Motor neuron (in vitro differentiated cells): Measurements from ENCODE around the gene FAM124B. TPM values are rescaled to one million over a fixed set of nuclear protein-coding genes. Genes with fewer than 3 reads are reported as not detected.
A peak's percentile ranks its signal among the peaks of the same experiment; 100 is the strongest.

Source experiments
- ATAC-seq, 8 experiments: fragments of 200-7000 bp; cut with Tn5 transposase; replicated peaks in 6 of 8; 2 replicates each; pipeline ENCODE4 v1.8.0; 2021; ENCODE audit warnings: mild to moderate bottlenecking in 8 of 8, moderate library complexity in 8 of 8
- H3K27ac ChIP-seq, 2 donors: fragments of 250-450 bp; sonication (Bioruptor Pico); 2 replicates each; pipeline ENCODE4 v1.9.0; 2021; ENCODE audit warnings: antibody characterized with exemption in 2 of 2, mild to moderate bottlenecking in 2 of 2, moderate library complexity in 1 of 2
- H3K4me1 ChIP-seq, 2 donors: fragments of 250-450 bp; sonication (Bioruptor Pico); replicated peaks in 1 of 2; 2 replicates each; pipeline ENCODE4 v1.6.1; 2021; ENCODE audit warnings: antibody characterized with exemption in 2 of 2, mild to moderate bottlenecking in 2 of 2, moderate library complexity in 1 of 2
- H3K4me3 ChIP-seq, 5 donors: fragments of 250-450 bp; sonication (Bioruptor Pico); 2 replicates each; pipeline ENCODE4 v1.9.0; 2021; ENCODE audit warnings: antibody characterized with exemption in 5 of 5, mild to moderate bottlenecking in 5 of 5, moderate library complexity in 4 of 5
- WGBS, 10 experiments: fragments of 450-650 bp; shearing (Covaris generic); methylation state at CpG; one replicate each; pipeline ENCODE4 v1.0.0; 2022; 5-methylcytosine and 5-hydroxymethylcytosine counted together
- in situ Hi-C, 9 experiments: fragments of 400-800 bp; cut with MboI; loops; one replicate each; pipeline ENCODE4 v1.15.0; 2021; ENCODE audit warnings: low sequenced_read_pairs in 9 of 9, low pct_unique_long_range_greater_than_20kb in 2 of 9; ENCODE audit not compliant: unreplicated experiment in 9 of 9
- total RNA-seq, 8 experiments: library from RNA; unstranded; fragments of 300-600 nt; gene quantifications; 2 replicates each; pipeline versions ENCODE4 v1.2.3 to v1.2.4, GENCODE V29; 2022

The FAM124B gene
- total RNA-seq, 8 experiments from 2014 or later: 0.09 to 0.97 (median 0.23) TPM; not detected in 4

DNA sequence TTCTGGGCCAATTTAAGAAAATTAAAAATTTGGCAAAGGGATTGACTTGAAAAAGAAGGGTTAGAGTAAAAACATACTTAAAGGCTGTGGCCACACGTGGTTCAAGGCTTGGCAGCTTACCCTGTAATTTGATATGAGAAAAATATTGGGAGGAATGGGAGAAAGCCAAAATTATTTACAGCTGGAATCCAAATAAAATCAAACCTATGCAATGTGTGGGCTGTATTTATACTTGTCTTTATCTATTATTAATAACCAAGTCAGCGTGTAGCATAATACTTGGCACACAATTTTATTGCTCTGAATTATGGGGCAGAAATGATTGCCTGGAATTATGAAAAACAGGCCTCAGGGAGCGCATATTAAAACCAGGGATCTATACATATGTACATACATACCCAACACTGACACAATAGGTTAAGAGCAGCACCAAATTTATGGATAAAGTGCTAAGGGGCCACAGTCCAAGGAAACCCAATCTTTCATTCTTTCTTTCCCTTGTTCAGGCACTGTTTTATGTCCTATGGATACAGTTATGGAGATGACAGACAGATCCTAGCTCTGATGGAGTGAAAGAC lies 35.6 kb downstream of the FAM124B start:
- peak in 1 of 8 experiments; percentile 93 for ATAC-seq

DNA sequence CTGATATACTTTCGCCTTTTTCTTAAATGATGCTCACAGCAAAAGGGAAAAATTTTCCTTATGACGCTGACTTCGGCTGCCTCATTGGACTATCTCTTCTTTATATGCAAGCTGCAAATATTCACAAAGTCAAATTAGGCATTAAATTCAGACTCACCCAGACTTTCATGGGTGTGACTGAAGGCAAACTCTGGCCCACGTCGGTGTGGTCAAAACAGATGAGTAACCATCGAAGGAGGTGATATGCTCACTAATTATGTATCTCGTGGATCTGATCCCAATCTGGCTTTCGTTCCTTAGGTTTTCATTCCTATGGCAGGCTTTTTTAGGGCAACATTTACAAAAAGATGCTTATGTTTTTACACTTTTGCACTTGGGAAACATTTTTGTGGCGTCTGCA lies 36.6 kb downstream of the FAM124B start:
- WGBS, 10 experiments: 11 to 100% (median 88%) methylated on average over 2 to 9 of the region's 9 CpGs; no CpG with 5 or more reads in 1 of the 10 experiments
- peak in 3 of 8 experiments; percentile 24 to 90 (median 59) for ATAC-seq
- no peak overlapping the region for H3K27ac ChIP-seq

More for the DNA sequence above, 35.6 kb downstream of the FAM124B start:
- WGBS, 10 experiments: 0 to 90% (median 49%) methylated on average over 1 to 3 of the region's 3 CpGs
- H3K27ac ChIP-seq: no peak overlapping the region
- no peaks in the 10 kb centered on the region for H3K4me1 ChIP-seq
- in situ Hi-C loops: loop anchor here in 6 of 9 experiments (10.0 to 25.0 kb wide), 4 partner anchors 271 to 1296 kb away; no protein-coding TSS in a partner anchor
- H3K4me3 ChIP-seq: no peak overlapping the region

DNA sequence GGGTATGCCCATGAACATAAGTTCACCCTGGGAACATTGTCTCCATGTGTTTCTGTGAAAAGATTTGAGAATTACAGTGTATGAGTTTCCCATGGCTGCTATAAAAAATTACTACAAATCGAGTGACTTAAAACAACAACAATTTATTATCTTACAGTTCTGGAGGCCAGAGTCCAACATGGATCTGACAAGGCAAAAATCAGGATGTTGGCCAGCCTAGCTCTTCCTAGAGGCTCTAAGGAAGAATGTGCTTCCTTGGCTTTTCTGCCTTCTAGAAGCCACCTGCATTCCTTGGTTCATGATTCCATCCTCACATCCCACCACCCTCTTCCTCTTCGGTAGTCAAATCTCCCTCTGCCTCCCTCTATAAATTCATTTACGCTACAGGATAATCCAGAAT lies 38.6 kb downstream of the FAM124B start:
- 60 to 100% (median 77%) methylated on average over 1 to 3 of the region's 3 CpGs; no CpG with 5 or more reads in 2 of the 10 experiments for whole genome bisulfite sequencing, 10 experiments
- in situ Hi-C loops: loop anchor here in 6 of 9 experiments (10.0 to 25.0 kb wide), 4 partner anchors 274 to 1299 kb away; no protein-coding TSS in a partner anchor
- H3K27ac ChIP-seq: no peak overlapping the region
- no peaks in the 10 kb centered on the region for H3K4me1 ChIP-seq
- no peak overlapping the region for H3K4me3 ChIP-seq
- ATAC-seq: no peak

More for the DNA sequence above, 36.6 kb downstream of the FAM124B start:
- in situ Hi-C loops: loop anchor here in 6 of 9 experiments (10.0 to 25.0 kb wide), 4 partner anchors 272 to 1297 kb away; no protein-coding TSS in a partner anchor
- Histone ChIP-seq H3K4me1 (no peaks in the 10 kb centered on the region), H3K4me3 (no peak overlapping the region)

DNA sequence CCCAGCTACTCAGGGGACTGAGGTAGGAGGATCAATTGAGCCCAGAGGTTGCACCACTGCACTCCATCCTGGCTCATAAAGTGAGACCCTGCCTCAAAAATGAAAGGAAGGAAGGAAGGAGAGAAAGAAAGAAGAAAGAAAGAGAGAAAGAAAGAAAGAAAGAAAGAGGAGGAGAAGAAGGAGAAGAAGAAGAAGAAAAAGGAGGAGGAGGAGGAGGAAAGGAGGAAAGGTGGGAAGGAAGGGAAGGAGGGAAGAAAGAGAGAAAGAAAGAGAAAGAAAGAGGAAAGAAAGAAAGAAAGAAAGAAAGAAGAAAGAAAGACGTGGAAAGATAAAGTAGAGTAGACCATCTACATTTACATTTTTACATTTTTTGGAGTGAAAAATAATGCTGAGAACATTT lies 39.8 kb downstream of the FAM124B start:
- WGBS, 10 experiments: 13 to 93% (median 83%) methylated on average over 1 of the region's 1 CpG; no CpG with 5 or more reads in 4 of the 10 experiments
- Histone ChIP-seq H3K27ac (no peak overlapping the region), H3K4me3 (no peak overlapping the region), H3K4me1 (no peaks in the 10 kb centered on the region)
- no peak for ATAC-seq
- in situ Hi-C loops: loop anchor here in 6 of 9 experiments (10.0 to 25.0 kb wide), 4 partner anchors 275 to 1300 kb away; no protein-coding TSS in a partner anchor

DNA sequence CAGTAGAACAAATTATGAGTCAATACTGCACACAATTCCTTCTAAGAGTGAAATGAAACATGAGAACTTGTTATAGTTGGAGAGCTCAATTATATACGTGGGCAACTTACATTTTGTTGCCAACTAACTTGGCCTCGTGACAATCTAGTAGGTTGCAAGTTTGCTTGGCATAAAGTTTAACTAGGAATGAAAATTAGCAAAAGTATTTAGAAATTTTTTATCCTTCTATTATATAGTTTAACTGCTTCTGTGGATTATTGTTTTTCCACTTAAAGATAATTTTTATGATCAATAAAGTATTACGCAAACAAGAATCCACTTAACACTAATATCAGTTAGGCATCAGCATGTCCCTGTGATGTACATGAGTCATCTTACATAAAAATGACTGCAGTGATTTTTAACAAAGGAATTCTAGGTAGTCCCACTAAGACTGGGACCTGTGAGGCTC lies 41.1 kb downstream of the FAM124B start:
- no peak overlapping the region for H3K27ac ChIP-seq
- in situ Hi-C loops: loop anchor here in 6 of 9 experiments (10.0 to 25.0 kb wide), 4 partner anchors 276 to 1301 kb away; no protein-coding TSS in a partner anchor
- no peak for ATAC-seq
- WGBS, 10 experiments: 51 to 100% (median 71%) methylated on average over 2 to 3 of the region's 3 CpGs; no CpG with 5 or more reads in 1 of the 10 experiments
- H3K4me1 ChIP-seq: no peaks in the 10 kb centered on the region
- no peak overlapping the region for H3K4me3 ChIP-seq

DNA sequence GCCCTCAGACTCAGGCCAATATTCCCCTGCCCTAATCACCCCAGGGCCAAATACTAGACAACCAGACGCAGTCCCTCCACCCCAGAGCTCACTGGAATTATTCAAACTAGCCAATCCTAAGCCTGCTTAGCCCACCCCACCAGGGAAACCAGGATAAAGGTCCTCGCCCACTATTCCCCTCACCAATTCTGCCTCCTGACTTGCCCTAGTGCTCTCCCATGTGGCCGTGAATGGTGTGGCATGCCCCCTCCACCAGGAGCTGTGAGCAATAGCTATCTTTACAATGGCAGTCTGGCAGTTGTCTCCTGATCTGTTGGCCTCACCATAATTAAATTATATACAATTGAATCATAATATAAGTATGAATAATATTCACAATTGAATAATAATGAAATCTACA lies 42.3 kb downstream of the FAM124B start:
- ATAC-seq: peak in 2 of 8 experiments; percentile 21 to 42
- in situ Hi-C loops: loop anchor here in 6 of 9 experiments (10.0 to 25.0 kb wide), 5 partner anchors 278 to 1303 kb away; no protein-coding TSS in a partner anchor
- WGBS, 10 experiments: 0 to 61% (median 37%) methylated on average over 1 to 2 of the region's 3 CpGs; no CpG with 5 or more reads in 6 of the 10 experiments
- no peaks in the 10 kb centered on the region for H3K4me1 ChIP-seq
- no peak overlapping the region for H3K27ac ChIP-seq
- no peak overlapping the region for H3K4me3 ChIP-seq

DNA sequence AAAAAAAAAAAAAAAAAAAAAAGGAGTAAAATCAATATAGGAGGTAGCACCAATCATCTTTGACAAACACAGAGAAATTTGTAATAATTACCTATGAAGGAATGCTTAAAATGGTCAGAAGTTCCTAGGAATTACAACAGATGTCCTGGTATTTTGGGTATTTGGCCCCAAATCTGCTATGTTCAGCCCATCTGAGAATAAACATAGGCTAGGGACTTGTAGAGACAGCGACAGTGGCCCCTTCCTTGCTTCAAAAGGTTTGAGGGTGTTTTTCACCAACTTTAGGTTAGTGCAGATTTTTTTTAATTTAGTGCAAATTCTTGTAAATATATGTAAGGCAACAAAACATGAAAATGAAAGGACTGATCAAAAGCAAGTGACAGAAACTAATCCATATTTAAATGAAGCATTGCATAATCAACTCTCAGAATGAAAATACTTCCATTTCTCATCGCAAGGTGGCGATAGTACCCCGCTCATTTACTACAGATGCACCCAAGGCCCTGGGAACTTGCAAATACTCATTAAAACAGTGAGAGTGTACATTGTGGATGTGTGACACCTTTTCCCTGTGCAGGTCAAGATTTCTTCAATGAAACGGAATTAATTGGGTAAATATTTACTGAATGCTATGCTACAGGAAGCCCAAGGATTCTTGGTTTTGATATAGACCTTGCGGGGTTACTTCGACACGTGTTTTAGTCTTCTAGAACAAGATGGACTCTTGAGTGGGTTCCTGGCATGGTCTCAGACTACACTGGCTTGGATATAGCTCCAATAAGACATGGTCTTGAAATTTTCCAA lies 44.6 kb downstream of the FAM124B start:
- no peak overlapping the region for H3K27ac ChIP-seq
- ATAC-seq: peak; percentile 43 to 92 (median 70)
- in situ Hi-C loops: loop anchor here in 6 of 9 experiments (10.0 to 25.0 kb wide), 5 partner anchors 280 to 1305 kb away; no protein-coding TSS in a partner anchor
- H3K4me3 ChIP-seq: no peak overlapping the region
- no peaks in the 10 kb centered on the region for H3K4me1 ChIP-seq
- WGBS, 10 experiments: 0 to 100% (median 41%) methylated on average over 1 to 8 of the region's 8 CpGs

DNA sequence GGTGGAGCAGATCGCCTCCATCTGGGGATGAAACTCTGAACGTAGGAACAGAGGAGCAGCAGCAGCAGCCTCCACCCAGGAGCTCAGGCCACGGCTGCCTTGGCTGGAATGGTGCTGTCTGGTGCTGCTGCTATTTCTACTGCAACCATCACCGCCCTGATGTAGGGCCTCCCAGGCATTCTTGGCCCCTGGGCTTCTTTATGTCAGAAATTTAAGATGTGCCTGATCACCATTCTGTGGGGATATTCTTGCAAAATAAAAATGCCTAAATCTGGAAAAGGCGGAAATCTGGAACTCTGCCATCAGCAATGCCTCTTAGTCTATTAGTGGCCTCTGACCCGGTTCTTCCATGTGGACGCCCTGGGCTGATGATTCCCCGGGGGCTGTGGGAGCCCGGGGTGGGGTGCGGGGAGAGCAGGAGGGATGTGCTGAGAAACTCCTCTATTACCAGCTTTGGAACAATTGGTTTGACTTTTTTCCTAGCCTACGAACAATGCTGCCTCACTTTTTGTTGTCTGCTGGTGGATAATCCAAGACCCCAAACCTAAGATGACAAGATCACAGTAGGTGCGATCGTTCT lies 47.2 kb downstream of the FAM124B start:
- WGBS, 10 experiments: 61 to 100% (median 87%) methylated on average over 2 to 7 of the region's 13 CpGs; no CpG with 5 or more reads in 2 of the 10 experiments
- ATAC-seq: peak in 3 of 8 experiments; percentile 31 to 84 (median 35)
- Histone ChIP-seq H3K4me1 (no peaks in the 10 kb centered on the region), H3K4me3 (no peak overlapping the region), H3K27ac (no peak overlapping the region)
- in situ Hi-C loops: loop anchor here in 6 of 9 experiments (10.0 to 25.0 kb wide), 5 partner anchors 283 to 1308 kb away; no protein-coding TSS in a partner anchor

DNA sequence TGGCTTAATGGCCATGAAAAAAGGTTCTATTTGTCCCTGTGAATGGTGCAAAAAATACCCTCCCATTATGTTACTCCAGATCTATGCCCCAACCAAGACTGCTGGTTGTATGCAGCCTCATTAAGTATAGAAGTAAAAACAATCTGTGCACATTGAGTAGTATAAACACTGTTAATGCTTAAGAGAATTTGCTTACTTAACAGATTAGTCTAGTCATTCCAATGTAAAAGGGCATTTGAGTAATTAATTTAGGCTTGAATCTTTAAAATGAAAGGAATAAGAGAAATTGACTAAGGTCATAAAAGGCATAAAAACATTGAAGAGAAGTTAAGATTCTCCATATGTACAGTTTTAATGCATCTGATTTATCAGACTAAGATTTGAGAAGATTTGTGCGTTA lies 51.2 kb downstream of the FAM124B start:
- no peaks in the 10 kb centered on the region for H3K4me1 ChIP-seq
- no peak for ATAC-seq
- in situ Hi-C loops: loop anchor here in 6 of 9 experiments (10.0 to 25.0 kb wide), 5 partner anchors 287 to 1312 kb away; no protein-coding TSS in a partner anchor
- no peak overlapping the region for H3K27ac ChIP-seq
- WGBS, 10 experiments: 67 to 100% (median 92%) methylated on average over 1 of the region's 1 CpG; no CpG with 5 or more reads in 1 of the 10 experiments
- no peak overlapping the region for H3K4me3 ChIP-seq

DNA sequence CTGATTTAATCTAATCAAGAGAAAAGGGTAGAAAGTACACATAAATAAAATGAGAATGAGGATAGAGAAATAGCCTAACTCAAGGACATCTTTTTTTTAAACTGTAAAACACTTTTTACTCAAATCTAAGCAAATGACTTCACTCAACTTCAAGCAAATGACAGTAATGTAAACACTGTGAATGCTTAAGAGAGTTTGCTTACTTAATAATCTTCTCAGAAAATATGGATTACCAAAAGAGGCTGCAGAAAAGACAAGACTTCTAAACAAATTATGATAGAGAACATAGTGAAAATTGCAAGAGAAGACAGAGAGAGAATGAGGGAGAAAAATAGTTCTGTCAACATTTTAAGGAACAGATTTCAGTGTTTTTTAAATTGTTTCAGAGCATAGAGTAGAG lies 52.5 kb downstream of the FAM124B start:
- ATAC-seq: no peak
- in situ Hi-C loops: loop anchor here in 1 of 9 experiments (25.0 kb wide), 1 partner anchor 638 kb away; no protein-coding TSS in a partner anchor
- no peak overlapping the region for H3K4me3 ChIP-seq
- no peaks in the 10 kb centered on the region for H3K4me1 ChIP-seq
- no peak overlapping the region for H3K27ac ChIP-seq

DNA sequence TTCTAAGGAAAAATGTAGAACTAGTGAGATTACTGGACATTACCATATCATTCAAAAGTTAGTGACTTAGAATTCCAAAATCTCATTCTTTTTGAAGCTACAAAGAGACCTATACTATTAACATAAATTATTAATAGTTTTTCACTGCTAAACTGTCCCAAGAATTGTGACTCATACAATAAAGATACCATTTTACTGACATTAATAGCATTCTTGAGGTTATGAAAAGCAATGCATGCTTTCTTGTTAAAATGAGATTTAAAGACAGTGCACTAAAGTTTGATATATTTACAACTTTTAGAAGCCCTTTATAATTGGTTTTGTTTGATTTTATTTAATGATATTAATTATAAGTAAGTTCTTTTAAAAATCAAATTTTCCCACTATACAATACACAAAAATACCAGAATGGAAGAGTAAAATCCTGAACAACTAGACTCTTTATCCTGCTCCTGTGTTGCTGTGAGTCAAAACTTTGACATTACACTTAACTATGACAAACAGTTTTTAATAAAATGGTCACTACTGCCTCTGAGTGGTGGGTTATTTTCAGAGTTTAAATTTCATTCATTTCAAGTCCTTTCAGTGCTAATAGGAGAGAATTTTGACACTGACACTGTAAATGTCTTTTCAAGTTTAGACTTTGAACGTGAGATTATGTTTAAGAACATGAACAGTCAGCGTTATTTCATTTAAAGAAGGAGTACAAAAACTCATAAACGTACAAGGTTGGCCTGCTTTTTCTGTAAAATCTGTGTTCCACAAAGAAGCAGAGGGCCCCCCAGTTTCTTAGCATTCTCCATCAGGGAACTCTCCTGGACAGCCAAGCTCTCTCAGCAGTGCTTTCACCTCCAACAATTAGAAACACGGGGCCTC lies 54.5 kb downstream of the FAM124B start:
- WGBS, 10 experiments: 64 to 93% (median 79%) methylated on average over 2 to 4 of the region's 4 CpGs
- peak in 3 of 8 experiments; percentile 22 to 63 (median 59) for ATAC-seq
- Histone ChIP-seq H3K4me3 (no peak overlapping the region), H3K4me1 (no peaks in the 10 kb centered on the region), H3K27ac (no peak overlapping the region)
- in situ Hi-C loops: loop anchor here in 1 of 9 experiments (25.0 kb wide), 1 partner anchor 640 kb away; no protein-coding TSS in a partner anchor
